A673 (cell line): ENCODE results near the gene NDC1. TPM values are rescaled to one million over a fixed set of nuclear protein-coding genes. Genes with fewer than 3 reads are reported as not detected.
"Not testable (repeated sequence)": the region's sequence is repeated elsewhere in the genome, so short reads cannot be mapped to it uniquely, and the experiment has no call there.

Experiments
- BruUV-seq: library from RNA; stranded (reverse); fragments of 400-500 nt; replicated peaks from 2 replicates; lab custom pipeline; 2021; lab: Mats Ljungman, UMichigan
- CTCF ChIA-PET: fragments of 300-600 bp; sonication (Branson Sonifier 250); formaldehyde crosslinking; loops from one replicate; lab custom pipeline; 2022; ENCODE audit warnings: antibody characterized with exemption; lab: Charles Lee
- POLR2A ChIA-PET: fragments of 300-600 bp; sonication (Branson Sonifier 250); formaldehyde crosslinking; loops from one replicate; lab custom pipeline; 2022; ENCODE audit warnings: antibody characterized with exemption; ENCODE audit not compliant: low non-redundant PET; lab: Charles Lee
- DNase-seq: peaks from one replicate; pipeline ENCODE4 v3.0.0-alpha.2; 2015; ENCODE audit warnings: low spot score
- H3K27ac ChIP-seq: fragments of 200-600 bp; sonication (generic); 2 replicates; pipeline ENCODE4 v1.5.1; 2016; ENCODE audit warnings: mixed run types, low read depth, mild to moderate bottlenecking, mixed read lengths, antibody characterized with exemption, low read length; ENCODE audit not compliant: poor library complexity, severe bottlenecking
- H3K27me3 ChIP-seq: fragments of 200-600 bp; sonication (generic); replicated peaks from 2 replicates; pipeline ENCODE4 v1.6.1; 2017; ENCODE audit warnings: mixed run types, low read depth, mild to moderate bottlenecking, mixed read lengths, antibody characterized with exemption, low read length; ENCODE audit not compliant: insufficient read depth, poor library complexity
- H3K36me3 ChIP-seq: fragments of 200-600 bp; sonication (generic); 2 replicates; pipeline ENCODE4 v1.6.1; 2016; ENCODE audit warnings: mixed run types, mild to moderate bottlenecking, mixed read lengths, antibody characterized with exemption, low read length; ENCODE audit not compliant: insufficient read depth, poor library complexity, severe bottlenecking
- H3K4me1 ChIP-seq: fragments of 200-600 bp; sonication (generic); 2 replicates; pipeline ENCODE4 v1.6.1; 2017; ENCODE audit warnings: mixed run types, mild to moderate bottlenecking, mixed read lengths, antibody characterized with exemption, low read length; ENCODE audit not compliant: insufficient read depth, poor library complexity, severe bottlenecking
- H3K4me3 ChIP-seq: fragments of 200-600 bp; sonication (generic); 2 replicates; pipeline ENCODE4 v1.5.1; 2016; ENCODE audit warnings: low read depth, mixed run types, mild to moderate bottlenecking, mixed read lengths, low read length; ENCODE audit not compliant: poor library complexity, severe bottlenecking
- H3K9me3 ChIP-seq: fragments of 200-600 bp; sonication (generic); 2 replicates; pipeline ENCODE4 v1.6.1; 2016; ENCODE audit warnings: mixed run types, low read depth, mild to moderate bottlenecking, mixed read lengths, antibody characterized with exemption, low read length; ENCODE audit not compliant: poor library complexity, severe bottlenecking
- EZH2 ChIP-seq: fragments of 200-600 bp; sonication (generic); IDR thresholded peaks from 2 replicates; pipeline ENCODE4 v1.6.1; 2017; ENCODE audit warnings: borderline replicate concordance, low read depth, mild to moderate bottlenecking, mixed read lengths, antibody characterized with exemption, low read length; ENCODE audit not compliant: poor library complexity, severe bottlenecking
- intact Hi-C: fragments of 100-400 bp; cut with micrococcal nuclease; formaldehyde crosslinking; loops from one replicate; pipeline ENCODE4 v1.10.0; 2022; ENCODE audit not compliant: unreplicated experiment
- total RNA-seq: library from RNA; stranded (reverse); gene quantifications from 2 replicates; pipeline ENCODE4 v1.2.3, GENCODE V29; 2021
- TF ChIP-seq, protein P1 (sequence below): fragments of 300-800, 200-600 bp; sonication (generic); conservative IDR thresholded peaks from 2 replicates; pipeline ENCODE4 v1.5.1; 2017; ENCODE audit warnings: low read depth, mild to moderate bottlenecking, antibody characterized with exemption, low read length, moderate library complexity, mixed read lengths

NDC1 gene
- total RNA-seq, 1 experiment from 2014 or later = 26.6 TPM

- no peaks in the 10 kb centered on the region for H3K9me3 ChIP-seq
- CTCF ChIA-PET = no interaction called here
- TF ChIP-seq EZH2 = no peak
- TF ChIP-seq, protein P1, sequence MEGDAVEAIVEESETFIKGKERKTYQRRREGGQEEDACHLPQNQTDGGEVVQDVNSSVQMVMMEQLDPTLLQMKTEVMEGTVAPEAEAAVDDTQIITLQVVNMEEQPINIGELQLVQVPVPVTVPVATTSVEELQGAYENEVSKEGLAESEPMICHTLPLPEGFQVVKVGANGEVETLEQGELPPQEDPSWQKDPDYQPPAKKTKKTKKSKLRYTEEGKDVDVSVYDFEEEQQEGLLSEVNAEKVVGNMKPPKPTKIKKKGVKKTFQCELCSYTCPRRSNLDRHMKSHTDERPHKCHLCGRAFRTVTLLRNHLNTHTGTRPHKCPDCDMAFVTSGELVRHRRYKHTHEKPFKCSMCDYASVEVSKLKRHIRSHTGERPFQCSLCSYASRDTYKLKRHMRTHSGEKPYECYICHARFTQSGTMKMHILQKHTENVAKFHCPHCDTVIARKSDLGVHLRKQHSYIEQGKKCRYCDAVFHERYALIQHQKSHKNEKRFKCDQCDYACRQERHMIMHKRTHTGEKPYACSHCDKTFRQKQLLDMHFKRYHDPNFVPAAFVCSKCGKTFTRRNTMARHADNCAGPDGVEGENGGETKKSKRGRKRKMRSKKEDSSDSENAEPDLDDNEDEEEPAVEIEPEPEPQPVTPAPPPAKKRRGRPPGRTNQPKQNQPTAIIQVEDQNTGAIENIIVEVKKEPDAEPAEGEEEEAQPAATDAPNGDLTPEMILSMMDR = no peak
- peaks cover 16% of the 10 kb centered on the region for H3K36me3 ChIP-seq
- no peak overlapping the region for H3K27ac ChIP-seq
- no peak for DNase-seq
- intact Hi-C loops = no loop called here
- H3K27me3 ChIP-seq = no peaks in the 10 kb centered on the region
- H3K4me1 ChIP-seq = no peaks in the 10 kb centered on the region
- no TSS peak for BruUV-seq
- no peak overlapping the region for H3K4me3 ChIP-seq
- POLR2A ChIA-PET = interaction anchor here (0.5 kb wide), 1 partner anchor 103 kb away, joined by 4 read pairs; no protein-coding TSS in a partner anchor
Observed at GRCh38 chr1:53819387-53819786, 18.7 kb downstream of the NDC1 start.

DNA sequence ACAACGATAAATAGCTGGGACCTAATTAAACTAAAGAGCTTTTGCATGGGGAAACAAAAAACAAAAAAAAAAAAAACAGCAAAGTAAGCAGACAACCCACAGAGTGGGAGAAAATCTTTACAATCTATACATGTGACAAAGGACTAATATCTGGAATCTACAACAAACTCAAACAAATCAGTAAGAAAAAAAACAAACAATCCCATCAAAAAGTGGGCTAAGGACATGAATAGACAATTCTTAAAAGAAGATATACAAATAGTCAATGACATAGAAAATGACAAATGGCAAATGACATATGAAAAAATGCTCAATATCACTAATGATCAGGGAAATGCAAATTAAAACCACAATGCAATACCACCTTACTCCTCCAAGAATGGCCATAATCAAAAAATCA lies 21.5 kb downstream of the NDC1 start:
- H3K4me3 ChIP-seq, H3K9me3 ChIP-seq, H3K27ac ChIP-seq, H3K4me1 ChIP-seq, POLR2A ChIA-PET, BruUV-seq, DNase-seq, H3K27me3 ChIP-seq, CTCF ChIA-PET, intact Hi-C loops: not testable (repeated sequence)
- peaks cover 11% of the 10 kb centered on the region for H3K36me3 ChIP-seq

DNA sequence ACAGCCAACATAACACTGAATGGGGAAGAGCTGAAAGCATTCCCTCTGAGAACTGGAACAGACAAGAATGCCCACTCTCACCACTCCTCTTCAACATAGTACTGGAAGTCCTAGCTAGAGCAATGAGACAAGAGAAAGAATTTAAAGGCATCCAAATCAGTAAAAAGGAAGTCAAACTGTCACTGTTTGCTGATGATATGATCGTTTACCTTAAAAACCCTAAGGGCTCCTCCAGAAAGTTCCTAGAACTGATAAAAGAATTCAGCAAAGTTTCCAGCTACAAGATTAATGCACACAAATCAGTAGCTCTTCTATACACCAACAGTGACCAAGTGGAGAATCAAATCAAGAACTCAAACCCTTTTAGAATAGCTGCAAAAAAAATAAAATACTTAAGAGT lies 22.6 kb downstream of the NDC1 start:
- intact Hi-C loops, CTCF ChIA-PET: not testable (repeated sequence)

DNA sequence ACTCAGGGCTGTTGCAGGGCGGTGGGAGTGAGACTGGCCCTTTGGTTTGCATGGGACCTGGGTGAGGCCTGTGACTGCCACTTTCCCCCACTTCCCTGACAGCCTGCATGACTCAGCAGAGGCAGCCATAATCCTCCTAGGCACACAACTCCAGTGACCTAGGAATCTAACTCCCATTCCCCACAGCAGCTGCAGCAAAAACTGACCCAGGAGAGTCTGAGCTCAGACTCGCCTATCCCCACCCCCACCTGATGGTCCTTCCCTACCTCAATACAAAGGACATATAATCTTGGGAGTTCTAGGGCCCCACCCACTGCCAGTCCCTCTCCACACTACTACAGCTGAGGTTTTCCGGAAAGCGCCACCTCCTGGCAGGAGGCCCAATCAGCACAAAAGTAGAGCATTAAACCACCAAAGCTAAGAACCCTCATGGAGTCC lies 26.7 kb downstream of the NDC1 start:
- DNase-seq = peak; percentile 36
- TF ChIP-seq, protein P1 = peak; percentile 40
- no peak for TF ChIP-seq EZH2
- Histone ChIP-seq H3K27ac (no peak overlapping the region), H3K27me3 (no peaks in the 10 kb centered on the region), H3K4me3 (no peak overlapping the region), H3K9me3 (no peaks in the 10 kb centered on the region), H3K4me1 (no peaks in the 10 kb centered on the region), H3K36me3 (peaks cover 4% of the 10 kb centered on the region)
- no TSS peak for BruUV-seq
- ChIA-PET POLR2A (no interaction called here), CTCF (interaction anchor here (0.5 kb wide), 1 partner anchor 26 kb away, joined by 4 read pairs; no protein-coding TSS in a partner anchor)
- intact Hi-C loops = no loop called here

More for the DNA sequence above, 22.6 kb downstream of the NDC1 start:
- H3K27me3 ChIP-seq, BruUV-seq, H3K27ac ChIP-seq, DNase-seq, H3K4me1 ChIP-seq, POLR2A ChIA-PET, H3K4me3 ChIP-seq, H3K9me3 ChIP-seq: not testable (repeated sequence)
- peaks cover 11% of the 10 kb centered on the region for H3K36me3 ChIP-seq
